ENCODE data around the gene ZNF362.
"Not testable (repeated sequence)": the region's sequence is repeated elsewhere in the genome, so short reads cannot be mapped to it uniquely, and the experiment has no call there.

Gene ZNF362

DNA sequence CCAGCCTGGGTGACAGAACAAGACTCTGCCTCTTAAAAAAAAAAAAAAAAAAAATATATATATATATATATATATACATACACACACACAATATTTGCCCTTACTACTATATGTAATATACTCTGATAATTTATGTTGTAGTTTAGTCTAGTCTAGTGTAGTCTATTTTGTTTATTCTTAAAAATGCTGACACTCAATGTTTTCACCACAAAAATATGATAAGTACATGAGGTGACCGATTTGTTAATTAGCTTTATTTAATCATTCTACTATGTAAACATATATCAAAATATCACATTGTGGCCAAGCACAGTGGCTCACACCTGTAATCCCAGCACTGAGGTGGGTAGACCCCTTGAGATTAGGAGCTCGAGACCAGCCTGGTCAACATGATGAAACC is 19.8 kb upstream of the ZNF362 start:
- no peak for TF ChIP-seq ZNF274 (IDR thresholded peaks at IDR 0.05; ENCODE audit: low read depth, low read length)

DNA sequence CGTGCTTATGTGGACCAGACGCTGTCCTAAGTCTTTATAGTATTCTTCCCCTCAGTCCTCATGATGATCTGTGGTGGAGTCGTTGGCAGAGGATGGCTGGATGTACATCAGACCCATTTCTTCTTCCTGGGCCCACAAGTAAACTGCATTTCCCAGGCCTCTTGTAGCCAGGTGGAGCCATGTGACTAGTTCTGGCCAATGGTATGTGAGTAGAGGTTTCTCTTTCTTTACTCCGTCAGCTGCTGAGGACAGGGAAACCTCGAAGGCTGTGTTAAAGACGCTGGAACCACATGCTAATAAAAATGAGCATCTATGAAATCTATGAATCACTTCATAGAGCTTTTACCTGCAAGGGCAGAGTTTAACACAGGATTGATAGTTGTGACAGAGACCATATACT is 18.7 kb upstream of the ZNF362 start:
- no peak for TF ChIP-seq ZNF274 (IDR thresholded peaks at IDR 0.05; ENCODE audit: low read depth, low read length)
- H3K4me3 ChIP-seq (ENCODE audit: low read length) = no peak overlapping the region

More for the DNA sequence above, 19.8 kb upstream of the ZNF362 start:
- H3K4me3 ChIP-seq (ENCODE audit: low read length) = no peak overlapping the region

DNA sequence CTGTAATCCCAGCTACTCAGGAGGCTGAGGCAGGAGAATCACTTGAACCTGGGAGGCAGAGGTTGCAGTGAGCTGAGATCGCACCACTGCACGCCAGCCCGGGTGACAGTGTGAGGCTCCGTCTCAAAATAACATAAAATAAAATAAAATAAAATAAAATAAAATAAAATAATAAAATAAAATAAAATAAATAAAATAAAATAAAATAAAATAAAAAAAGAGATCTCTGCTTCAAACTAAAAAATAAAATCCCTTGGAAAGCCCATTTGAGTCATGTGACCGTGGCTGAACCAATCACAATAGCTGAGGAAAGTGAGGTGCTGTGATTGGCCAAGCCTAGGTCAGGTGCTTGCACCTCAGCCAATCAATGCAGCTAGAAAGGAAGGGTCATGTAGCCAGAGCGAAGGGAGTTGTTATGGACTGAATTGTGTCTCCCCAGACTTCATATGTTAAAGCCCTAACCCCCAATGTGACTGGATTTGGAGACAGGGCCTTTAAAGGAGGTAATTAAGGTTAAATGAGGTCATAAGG is 18.0 kb upstream of the ZNF362 start:
- not testable (repeated sequence) for H3K4me3 ChIP-seq (ENCODE audit: low read length)

DNA sequence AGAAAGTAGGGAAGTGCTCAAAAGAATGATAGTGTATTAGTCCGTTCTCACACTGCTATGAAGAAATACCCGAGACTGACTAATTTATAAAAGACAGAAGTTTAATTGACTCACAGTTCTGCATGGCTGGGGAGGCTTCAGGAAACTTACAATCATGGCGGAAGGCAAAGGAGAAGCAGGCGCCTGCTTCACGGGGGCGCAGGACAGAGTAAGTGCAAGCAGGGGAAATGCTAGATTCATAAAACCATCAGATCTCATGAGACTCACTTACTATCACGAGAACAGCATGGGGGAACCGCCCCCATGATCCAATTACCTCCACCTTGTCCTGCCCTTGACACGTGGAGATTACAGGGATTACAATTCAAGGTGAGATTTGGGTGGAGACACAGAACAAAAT is 16.9 kb upstream of the ZNF362 start:
- H3K4me3 ChIP-seq (ENCODE audit: low read length) = not testable (repeated sequence)

DNA sequence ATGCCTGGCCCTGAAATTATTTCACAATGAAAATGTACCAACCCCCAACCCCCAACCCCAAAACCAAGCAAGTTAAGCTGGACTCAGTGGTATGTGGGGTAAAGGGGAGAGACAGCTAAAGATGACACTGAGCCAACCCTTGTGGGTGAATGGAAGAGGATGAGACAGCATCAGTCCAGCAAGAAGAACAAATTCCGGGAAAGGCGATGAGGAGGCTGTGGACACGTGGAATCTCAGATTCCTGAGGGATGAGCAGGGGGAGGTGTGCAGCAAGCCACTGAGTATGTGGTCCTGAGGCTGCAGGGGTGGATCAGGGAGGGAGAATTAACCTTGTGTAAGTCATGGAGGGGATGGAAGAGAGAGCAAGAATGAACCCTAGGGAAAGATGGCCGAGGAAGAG is 14.4 kb upstream of the ZNF362 start:
- no peak overlapping the region for H3K4me3 ChIP-seq (ENCODE audit: low read length)
- no peak for TF ChIP-seq ZNF274 (IDR thresholded peaks at IDR 0.05; ENCODE audit: low read depth, low read length)

DNA sequence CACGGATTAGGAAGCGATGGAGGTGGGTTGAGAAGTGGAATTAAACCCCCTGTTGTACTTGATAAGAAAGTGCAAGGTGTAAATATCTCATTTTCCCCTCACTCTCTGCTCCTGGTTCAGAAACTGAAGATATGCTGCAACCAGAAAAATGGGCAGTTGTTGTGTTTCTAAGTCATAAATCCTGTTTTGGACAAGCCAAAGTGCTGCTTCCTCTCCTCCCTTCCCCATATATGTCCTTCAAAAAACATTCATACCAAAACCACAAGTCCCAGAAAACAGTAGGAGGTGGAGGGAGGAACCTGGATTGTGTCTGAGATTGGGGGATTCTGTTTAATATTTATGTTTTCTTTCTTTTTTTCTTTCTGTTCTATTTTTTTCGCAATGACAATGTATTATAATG is 13.6 kb upstream of the ZNF362 start:
- H3K4me3 ChIP-seq (ENCODE audit: low read length) = no peak overlapping the region
- no peak for TF ChIP-seq ZNF274 (IDR thresholded peaks at IDR 0.05; ENCODE audit: low read depth, low read length)

DNA sequence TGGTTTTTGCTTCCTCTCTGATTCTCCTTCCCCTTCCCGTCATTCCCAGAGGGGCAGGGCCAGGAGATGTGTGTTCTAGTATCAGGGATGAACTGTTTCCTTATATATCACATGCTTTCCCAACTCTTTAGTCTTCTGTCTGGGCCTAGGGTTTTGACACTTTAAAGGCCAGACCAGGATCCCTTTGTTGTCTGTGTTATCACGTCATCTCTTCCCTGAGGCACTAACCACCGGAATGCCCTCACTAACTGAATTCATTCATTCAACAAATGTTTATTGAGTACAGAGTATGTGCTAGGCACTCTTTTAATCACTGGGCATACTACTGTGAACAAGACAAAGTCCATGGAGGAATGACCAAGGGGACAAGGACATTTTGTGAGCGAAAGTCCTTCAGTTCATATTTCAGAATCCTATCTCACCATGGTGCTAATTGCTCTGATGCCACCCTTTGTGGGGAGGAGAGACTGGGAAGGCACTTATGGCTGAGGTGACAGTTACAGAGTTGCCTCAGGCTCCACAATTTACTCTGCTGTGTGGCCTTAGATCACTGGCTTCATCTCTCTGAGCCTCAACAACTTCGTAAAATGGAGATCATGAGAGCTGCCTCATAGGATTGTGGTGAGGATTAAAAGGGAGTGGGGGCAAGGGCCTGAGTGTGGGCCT is 12.0 kb upstream of the ZNF362 start:
- TF ChIP-seq ZNF274 (IDR thresholded peaks at IDR 0.05; ENCODE audit: low read depth, low read length) = no peak
- H3K4me3 ChIP-seq (ENCODE audit: low read length) = no peak overlapping the region

DNA sequence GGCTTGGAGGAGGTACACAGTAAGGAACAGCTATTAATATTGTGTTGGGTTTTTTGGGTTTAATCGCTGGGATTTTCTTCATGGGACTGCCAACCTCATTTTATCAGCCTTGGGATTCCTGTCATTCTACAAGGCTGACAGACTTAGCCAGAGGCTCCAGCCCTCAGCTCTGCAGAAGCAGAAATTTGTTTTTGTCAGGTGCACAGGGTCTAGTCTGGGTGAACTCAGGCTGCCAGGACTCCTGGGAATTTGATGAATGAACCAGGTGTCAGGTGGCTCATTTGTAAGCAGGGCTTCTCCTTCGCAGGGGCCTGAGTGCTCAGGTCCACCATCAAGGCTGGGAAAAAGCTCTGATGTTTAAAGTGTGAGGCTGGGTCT is 11.5 kb upstream of the ZNF362 start:
- H3K4me3 ChIP-seq (ENCODE audit: low read length) = no peak overlapping the region
- TF ChIP-seq ZNF274 (IDR thresholded peaks at IDR 0.05; ENCODE audit: low read depth, low read length) = no peak

DNA sequence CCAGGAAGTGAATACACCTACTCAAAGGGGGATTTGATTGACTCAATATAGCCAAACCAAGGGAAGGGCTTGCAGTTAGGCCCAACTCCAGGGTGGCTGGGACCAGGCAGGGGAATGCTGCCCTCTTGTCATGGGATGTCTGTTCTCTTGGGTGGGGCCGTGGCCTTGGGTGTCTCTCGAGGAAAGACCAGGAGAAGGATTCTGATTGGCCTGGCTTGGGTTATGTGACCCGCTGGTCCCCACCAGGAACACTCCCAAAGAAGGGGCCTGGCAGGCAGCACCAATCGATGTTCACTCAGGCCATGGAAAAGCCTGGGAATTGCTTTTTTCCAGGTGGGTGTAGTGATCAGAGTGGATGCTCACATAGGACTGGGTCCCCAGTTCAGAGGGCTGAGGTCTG is 10.1 kb upstream of the ZNF362 start:
- H3K4me3 ChIP-seq (ENCODE audit: low read length) = no peak overlapping the region
- TF ChIP-seq ZNF274 (IDR thresholded peaks at IDR 0.05; ENCODE audit: low read depth, low read length) = no peak

DNA sequence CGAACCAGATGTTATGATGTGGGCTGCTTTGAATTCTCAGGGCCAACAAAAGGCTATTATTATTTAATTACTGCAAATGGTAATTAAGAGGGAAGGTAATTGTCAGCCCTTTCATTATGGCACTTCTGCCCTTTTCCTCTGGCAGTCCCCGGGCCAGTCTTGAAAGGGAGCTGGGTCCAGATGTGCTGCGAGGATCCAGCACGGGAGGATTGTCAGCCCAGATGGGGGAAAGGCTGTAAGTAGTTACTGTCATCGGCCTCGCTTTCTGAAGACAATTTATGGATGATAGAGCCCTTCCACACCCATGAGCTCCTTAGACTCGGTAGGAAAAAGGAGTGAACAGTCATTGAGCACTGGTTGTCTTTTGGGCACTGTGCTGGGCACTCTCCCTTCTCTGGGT is 8.7 kb upstream of the ZNF362 start:
- no peak overlapping the region for H3K4me3 ChIP-seq (ENCODE audit: low read length)
- no peak for TF ChIP-seq ZNF274 (IDR thresholded peaks at IDR 0.05; ENCODE audit: low read depth, low read length)

DNA sequence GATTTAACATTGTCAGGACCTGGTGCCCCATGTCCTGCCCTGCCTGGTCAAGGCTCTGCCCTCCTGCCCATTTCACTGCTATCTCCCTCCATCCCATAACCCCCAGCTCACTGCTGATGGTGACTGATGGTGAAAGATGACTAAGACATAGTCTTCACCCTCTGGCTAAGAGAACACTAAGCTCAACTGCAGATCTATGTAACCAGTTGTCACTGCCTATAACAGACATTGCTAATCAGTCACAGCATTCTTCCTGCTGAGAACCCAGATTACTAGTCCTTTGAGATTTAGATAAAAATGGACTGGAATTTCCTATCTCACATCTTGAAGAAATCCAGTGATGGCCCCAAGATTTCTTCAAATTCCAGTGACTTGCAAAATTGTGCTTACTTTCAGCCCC is 8.0 kb upstream of the ZNF362 start:
- TF ChIP-seq ZNF274 (IDR thresholded peaks at IDR 0.05; ENCODE audit: low read depth, low read length) = no peak
- H3K4me3 ChIP-seq (ENCODE audit: low read length) = no peak overlapping the region

DNA sequence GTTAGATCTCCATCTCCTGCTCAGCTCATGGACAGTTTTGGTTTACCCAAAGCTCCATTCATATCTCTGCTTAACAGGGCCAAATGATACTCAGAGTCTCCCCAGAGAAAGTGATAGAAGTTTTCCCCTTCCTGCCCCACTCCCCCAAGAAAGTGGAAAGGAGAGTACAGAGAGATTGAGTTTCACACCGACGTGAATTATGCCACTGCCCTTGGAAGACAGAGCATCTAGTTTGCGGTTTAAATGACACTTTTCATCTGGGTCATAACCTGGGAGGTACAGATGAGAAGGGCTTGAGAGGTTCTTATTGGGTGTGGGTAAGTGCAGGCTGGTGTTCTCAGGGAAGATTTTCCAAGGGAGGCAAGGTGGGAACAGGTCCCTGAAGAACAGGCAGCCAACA is 6.9 kb upstream of the ZNF362 start:
- TF ChIP-seq ZNF274 (IDR thresholded peaks at IDR 0.05; ENCODE audit: low read depth, low read length) = no peak
- H3K4me3 ChIP-seq (ENCODE audit: low read length) = no peak overlapping the region

DNA sequence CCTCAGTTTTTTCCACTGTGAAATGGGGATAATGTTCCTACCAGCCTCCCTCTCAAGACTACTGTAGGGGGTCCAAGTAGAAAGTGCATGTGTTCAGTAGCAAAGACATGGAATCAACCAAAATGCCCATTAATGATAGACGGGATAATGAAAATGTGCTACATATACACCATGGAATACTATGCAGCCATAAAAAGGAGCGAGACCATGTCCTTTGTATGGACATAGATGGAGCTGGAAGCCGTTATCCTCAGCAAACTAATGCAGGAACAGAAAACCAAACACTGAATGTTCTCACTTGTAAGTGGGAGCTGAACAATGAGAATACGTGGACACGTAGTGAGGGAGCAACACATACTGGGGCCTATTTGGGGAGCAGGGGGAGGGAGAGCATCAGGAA is 6.1 kb upstream of the ZNF362 start:
- TF ChIP-seq ZNF274 (IDR thresholded peaks at IDR 0.05; ENCODE audit: low read depth, low read length) = no peak
- no peak overlapping the region for H3K4me3 ChIP-seq (ENCODE audit: low read length)

DNA sequence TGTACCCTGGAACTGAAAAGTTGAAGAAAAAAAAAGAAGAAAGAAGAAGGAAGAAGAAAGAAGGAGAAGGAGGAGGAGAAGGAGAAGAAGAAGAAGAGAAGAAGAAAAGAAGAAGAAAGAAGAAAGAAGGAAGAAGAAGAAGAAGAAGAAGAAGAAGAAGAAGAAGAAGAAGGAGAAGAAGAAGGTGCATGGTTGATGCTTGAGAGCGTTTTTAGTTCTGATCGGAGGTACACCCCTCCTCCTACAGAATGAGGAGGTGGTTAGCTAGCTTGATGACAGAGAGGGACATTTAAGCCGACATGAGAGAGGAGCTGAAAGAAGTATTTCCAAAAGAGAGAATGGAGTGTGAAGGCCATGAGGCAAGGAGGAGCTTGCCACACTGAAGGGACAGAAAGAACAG is 5.6 kb upstream of the ZNF362 start:
- no peak for TF ChIP-seq ZNF274 (IDR thresholded peaks at IDR 0.05; ENCODE audit: low read depth, low read length)

DNA sequence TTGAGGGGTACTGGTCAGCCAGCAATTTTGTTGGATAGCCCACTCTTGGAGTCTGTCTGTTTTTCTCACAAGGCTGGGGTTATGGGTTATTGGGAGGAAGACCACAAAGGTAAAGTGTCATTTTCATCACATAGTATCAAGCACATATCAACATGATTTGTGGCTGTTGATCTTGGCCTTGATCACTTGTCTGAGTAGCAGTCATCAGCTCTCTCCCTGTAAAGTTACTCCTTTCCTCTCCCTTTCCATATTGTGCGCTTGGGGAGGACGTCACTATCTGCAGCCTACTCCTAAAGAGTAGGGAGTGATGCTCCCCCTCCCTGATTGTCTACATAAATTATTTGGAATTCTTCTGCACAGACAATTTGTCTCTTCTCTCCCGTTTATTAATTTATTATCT is 1.8 kb upstream of the ZNF362 start:
- no peak overlapping the region for H3K4me3 ChIP-seq (ENCODE audit: low read length)
- TF ChIP-seq ZNF274 (IDR thresholded peaks at IDR 0.05; ENCODE audit: low read depth, low read length) = no peak

More for the DNA sequence above, 5.6 kb upstream of the ZNF362 start:
- H3K4me3 ChIP-seq (ENCODE audit: low read length) = no peak overlapping the region

Data from GM08714 (cell line).